Measurements from ENCODE around the gene MRM1. TPM values are rescaled to one million over a fixed set of nuclear protein-coding genes. Genes with fewer than 3 reads are reported as not detected.

The MRM1 gene
- total RNA-seq, 4 donors from 2014 or later, result 3.5 to 6.6 (median 4.7) TPM

DNA sequence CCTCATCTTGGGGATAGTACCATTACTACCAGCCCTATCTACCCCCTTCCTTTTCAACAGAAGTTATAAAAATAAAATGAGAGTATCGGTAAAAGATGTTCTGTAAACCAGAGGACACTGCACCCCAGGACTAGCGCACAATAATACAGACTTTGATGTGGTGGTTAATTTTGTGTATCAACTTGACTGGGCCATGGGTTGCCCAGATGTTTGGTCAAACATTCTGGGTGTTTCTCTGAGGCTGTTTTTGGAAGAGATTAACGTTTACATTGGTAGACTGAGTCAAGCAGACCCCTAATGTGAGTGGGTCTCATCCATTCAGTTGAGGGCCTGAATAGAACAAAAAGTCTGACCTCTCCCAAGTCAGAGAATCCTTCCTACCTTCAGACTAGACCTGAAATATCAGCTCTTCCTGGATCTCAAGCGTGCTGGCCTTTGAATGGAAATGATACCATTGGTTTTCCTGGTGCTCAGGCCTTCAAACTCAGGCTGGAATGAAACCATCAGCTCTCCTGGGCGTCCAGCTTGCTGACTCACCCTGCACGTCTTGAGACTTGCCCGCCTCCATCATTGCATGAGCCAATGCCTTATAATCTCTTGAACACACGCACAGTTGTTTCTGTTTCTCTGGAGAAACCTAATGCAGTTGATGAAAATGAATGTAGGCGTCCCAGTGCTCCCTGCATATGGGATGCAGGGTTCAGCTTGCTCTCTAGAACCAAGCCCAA is 10.1 kb downstream of the MRM1 start:
- peaks cover 11% of the 10 kb centered on the region for H3K4me1 ChIP-seq
- peaks cover 3% of the 10 kb centered on the region for H3K27me3 ChIP-seq
- TF ChIP-seq, protein P1, sequence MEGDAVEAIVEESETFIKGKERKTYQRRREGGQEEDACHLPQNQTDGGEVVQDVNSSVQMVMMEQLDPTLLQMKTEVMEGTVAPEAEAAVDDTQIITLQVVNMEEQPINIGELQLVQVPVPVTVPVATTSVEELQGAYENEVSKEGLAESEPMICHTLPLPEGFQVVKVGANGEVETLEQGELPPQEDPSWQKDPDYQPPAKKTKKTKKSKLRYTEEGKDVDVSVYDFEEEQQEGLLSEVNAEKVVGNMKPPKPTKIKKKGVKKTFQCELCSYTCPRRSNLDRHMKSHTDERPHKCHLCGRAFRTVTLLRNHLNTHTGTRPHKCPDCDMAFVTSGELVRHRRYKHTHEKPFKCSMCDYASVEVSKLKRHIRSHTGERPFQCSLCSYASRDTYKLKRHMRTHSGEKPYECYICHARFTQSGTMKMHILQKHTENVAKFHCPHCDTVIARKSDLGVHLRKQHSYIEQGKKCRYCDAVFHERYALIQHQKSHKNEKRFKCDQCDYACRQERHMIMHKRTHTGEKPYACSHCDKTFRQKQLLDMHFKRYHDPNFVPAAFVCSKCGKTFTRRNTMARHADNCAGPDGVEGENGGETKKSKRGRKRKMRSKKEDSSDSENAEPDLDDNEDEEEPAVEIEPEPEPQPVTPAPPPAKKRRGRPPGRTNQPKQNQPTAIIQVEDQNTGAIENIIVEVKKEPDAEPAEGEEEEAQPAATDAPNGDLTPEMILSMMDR (IDR thresholded peaks at IDR 0.05), result no peak
- TF ChIP-seq POLR2A (IDR thresholded peaks at IDR 0.05), result no peak
- TF ChIP-seq POLR2AphosphoS5 (IDR thresholded peaks at IDR 0.05), result no peak
- no peak for TF ChIP-seq EP300 (IDR thresholded peaks at IDR 0.05)
- DNase-seq (ENCODE audit: low spot score in 2 of 2), result no peak
- WGBS, result 58% methylated on average over 9 of the region's 9 CpGs
- no peak overlapping the region for H3K27ac ChIP-seq
- no peak overlapping the region for H3K4me3 ChIP-seq
- H3K36me3 ChIP-seq, result peaks cover 4% of the 10 kb centered on the region
- H3K9me3 ChIP-seq, result no peaks in the 10 kb centered on the region

DNA sequence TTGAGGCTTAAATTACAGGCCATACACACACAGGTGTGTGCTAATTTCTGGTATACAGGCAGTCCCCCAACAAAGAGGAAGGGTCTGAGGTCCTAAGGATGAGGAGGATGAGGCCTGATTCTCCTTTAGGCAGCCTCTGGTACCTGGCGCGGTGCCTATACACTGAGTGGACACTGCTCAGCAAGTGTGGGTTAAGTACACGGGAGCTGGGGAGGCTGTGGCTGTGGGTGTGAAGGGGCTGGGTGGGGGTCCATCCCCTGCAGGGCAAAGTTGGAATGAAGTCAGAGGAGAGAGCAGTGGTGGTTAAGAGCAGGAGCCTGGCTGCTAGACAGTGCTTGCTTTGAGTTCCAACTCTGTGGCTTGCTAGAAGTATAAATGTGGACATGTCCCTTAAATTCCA is 10.9 kb downstream of the MRM1 start:
- Histone ChIP-seq H3K9me3 (no peaks in the 10 kb centered on the region), H3K27ac (no peak overlapping the region), H3K4me3 (no peak overlapping the region), H3K36me3 (peaks cover 4% of the 10 kb centered on the region), H3K27me3 (peaks cover 3% of the 10 kb centered on the region), H3K4me1 (peaks cover 11% of the 10 kb centered on the region)
- no peak for DNase-seq (ENCODE audit: low spot score in 2 of 2)
- TF ChIP-seq, protein P1 (IDR thresholded peaks at IDR 0.05), result no peak
- WGBS, result 85% methylated on average over 3 of the region's 3 CpGs

DNA sequence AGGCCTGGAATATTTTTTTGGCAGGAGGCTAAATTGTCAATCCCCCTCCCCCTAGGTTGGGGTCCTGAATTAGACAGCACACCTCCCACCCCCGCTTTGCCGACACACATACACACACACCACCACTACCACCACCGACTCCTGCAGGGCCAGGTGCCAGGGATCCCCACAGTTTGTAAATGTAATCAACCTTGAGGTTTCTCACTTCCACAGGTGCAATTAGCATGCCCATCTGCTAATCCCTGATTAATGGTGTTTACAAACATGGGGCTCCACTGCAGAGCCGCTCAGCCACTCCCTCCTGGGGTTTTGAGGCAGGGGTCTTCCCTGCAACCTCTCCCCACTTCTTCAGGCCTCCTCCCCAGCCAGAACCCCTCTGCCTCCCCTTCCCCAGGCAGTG is 11.8 kb downstream of the MRM1 start:
- no peak overlapping the region for H3K27ac ChIP-seq
- peaks cover 3% of the 10 kb centered on the region for H3K27me3 ChIP-seq
- no peak overlapping the region for H3K4me3 ChIP-seq
- no peaks in the 10 kb centered on the region for H3K9me3 ChIP-seq
- no peaks in the 10 kb centered on the region for H3K36me3 ChIP-seq
- no peak for TF ChIP-seq POLR2AphosphoS5 (IDR thresholded peaks at IDR 0.05)
- no peak for TF ChIP-seq POLR2A (IDR thresholded peaks at IDR 0.05)
- no peak for TF ChIP-seq EP300 (IDR thresholded peaks at IDR 0.05)
- TF ChIP-seq, protein P1 (IDR thresholded peaks at IDR 0.05), result no peak
- DNase-seq (ENCODE audit: low spot score in 2 of 2), result no peak
- H3K4me1 ChIP-seq, result peaks cover 11% of the 10 kb centered on the region
- 50% methylated on average over 4 of the region's 4 CpGs for WGBS

DNA sequence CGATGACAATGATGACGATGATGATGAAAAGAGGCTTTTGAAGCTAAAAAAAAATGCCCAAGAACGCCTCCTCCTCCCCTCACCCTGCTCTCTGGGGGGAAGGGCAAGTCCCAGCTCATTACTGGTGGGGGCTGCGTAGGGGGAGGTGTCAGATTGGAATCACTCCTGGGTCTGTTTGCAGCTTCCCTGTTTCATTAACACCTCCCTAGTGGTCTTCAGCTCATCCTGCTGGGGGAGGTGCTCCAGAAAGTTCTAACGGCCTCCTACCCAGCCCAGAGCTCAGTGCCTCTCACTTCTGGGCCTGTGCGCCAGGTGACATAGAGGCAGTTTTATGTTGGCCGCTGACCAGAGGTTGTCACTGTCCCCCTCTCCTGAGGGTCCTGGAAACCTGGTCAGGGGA is 12.7 kb downstream of the MRM1 start:
- peaks cover 3% of the 10 kb centered on the region for H3K27me3 ChIP-seq

DNA sequence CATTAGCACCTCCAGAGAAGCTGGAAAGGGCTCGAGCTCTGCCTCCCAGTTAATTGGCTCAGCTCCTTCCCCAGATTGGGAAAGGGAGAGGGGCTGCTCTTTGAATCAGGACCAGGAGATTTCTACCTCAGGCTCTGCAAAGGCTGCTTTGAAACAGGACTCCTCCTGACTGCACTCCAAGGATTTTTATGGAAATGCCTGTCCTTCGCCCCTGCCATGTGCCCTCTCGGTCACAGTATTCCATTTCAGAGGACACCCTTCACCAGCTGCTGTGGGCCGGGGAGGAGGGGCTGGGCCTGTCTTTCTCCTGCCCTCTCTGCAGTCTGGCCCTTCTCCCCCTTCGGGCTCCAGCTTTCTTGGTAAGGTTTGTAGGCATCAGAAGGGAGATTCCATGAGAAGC is 13.6 kb downstream of the MRM1 start:
- no peak overlapping the region for H3K27ac ChIP-seq
- peaks cover 3% of the 10 kb centered on the region for H3K27me3 ChIP-seq
- H3K4me3 ChIP-seq, result no peak overlapping the region
- no peak for TF ChIP-seq POLR2AphosphoS5 (IDR thresholded peaks at IDR 0.05)
- TF ChIP-seq, protein P1 (IDR thresholded peaks at IDR 0.05), result no peak
- no peak for TF ChIP-seq POLR2A (IDR thresholded peaks at IDR 0.05)
- no peak for TF ChIP-seq EP300 (IDR thresholded peaks at IDR 0.05)
- DNase-seq (ENCODE audit: low spot score in 2 of 2), result no peak
- no peaks in the 10 kb centered on the region for H3K9me3 ChIP-seq
- H3K4me1 ChIP-seq, result no peaks in the 10 kb centered on the region
- 43% methylated on average over 2 of the region's 5 CpGs for WGBS
- H3K36me3 ChIP-seq, result no peaks in the 10 kb centered on the region

More for the DNA sequence above, 12.7 kb downstream of the MRM1 start:
- DNase-seq (ENCODE audit: low spot score in 2 of 2), result no peak
- Histone ChIP-seq H3K36me3 (no peaks in the 10 kb centered on the region), H3K4me3 (no peak overlapping the region), H3K9me3 (no peaks in the 10 kb centered on the region), H3K4me1 (peaks cover 2% of the 10 kb centered on the region), H3K27ac (no peak overlapping the region)
- 70% methylated on average over 7 of the region's 7 CpGs for WGBS
- TF ChIP-seq POLR2AphosphoS5 (IDR thresholded peaks at IDR 0.05), result no peak
- TF ChIP-seq EP300 (IDR thresholded peaks at IDR 0.05), result no peak
- no peak for TF ChIP-seq POLR2A (IDR thresholded peaks at IDR 0.05)
- TF ChIP-seq, protein P1 (IDR thresholded peaks at IDR 0.05), result no peak

Measured in suprapubic skin (tissue), 4 donors.